ENCODE results near the gene TAAR1. TPM values are rescaled to one million over a fixed set of nuclear protein-coding genes. Genes with fewer than 3 reads are reported as not detected.
"Not testable (repeated sequence)": the region's sequence is repeated elsewhere in the genome, so short reads cannot be mapped to it uniquely, and the experiment has no call there.

TAAR1 gene
- total RNA-seq, 4 donors from 2014 or later = not detected

DNA sequence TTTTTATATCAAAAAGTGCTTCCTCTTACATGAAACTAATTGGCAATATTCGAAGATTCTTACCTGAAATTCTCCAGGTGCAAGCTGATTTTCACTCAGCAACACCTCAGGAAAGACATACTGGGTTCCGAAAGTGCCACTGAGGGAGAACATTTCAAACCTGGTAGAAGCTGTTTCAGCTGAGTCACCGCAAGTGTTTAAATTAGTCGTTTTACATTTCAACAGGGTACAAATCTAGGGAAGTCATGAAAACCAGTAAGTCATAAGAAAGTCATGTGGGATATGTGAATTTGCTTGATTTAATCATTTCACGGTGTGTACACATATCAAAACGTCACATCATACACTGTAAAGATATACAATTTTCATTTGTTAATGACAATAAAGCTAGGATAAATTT is 25.3 kb upstream of the TAAR1 start:
- H3K27ac ChIP-seq = no peak overlapping the region
- no peaks in the 10 kb centered on the region for H3K36me3 ChIP-seq
- TF ChIP-seq POLR2A (IDR thresholded peaks at IDR 0.05) = no peak
- TF ChIP-seq, protein P1, sequence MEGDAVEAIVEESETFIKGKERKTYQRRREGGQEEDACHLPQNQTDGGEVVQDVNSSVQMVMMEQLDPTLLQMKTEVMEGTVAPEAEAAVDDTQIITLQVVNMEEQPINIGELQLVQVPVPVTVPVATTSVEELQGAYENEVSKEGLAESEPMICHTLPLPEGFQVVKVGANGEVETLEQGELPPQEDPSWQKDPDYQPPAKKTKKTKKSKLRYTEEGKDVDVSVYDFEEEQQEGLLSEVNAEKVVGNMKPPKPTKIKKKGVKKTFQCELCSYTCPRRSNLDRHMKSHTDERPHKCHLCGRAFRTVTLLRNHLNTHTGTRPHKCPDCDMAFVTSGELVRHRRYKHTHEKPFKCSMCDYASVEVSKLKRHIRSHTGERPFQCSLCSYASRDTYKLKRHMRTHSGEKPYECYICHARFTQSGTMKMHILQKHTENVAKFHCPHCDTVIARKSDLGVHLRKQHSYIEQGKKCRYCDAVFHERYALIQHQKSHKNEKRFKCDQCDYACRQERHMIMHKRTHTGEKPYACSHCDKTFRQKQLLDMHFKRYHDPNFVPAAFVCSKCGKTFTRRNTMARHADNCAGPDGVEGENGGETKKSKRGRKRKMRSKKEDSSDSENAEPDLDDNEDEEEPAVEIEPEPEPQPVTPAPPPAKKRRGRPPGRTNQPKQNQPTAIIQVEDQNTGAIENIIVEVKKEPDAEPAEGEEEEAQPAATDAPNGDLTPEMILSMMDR (IDR thresholded peaks at IDR 0.05) = no peak

DNA sequence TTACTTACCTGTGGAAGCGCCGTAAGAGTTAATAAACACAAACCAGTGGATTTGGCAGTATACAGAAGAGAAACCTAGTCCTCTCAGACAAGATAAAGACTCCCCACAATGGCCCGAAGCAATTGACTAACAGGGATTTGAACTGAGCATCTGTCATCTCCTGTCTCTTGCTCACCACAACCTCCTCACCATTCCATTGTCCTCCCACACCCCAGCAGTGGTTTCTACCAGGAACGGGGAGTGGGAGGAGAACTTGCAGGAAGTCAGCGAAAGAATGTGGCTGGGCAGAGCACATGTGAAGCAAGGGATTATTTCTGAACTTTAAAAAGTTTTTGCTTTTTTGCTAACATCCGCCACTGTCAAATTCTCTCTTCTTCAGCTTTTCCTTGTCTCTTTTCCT is 24.6 kb upstream of the TAAR1 start:
- no peak overlapping the region for H3K27ac ChIP-seq
- no peaks in the 10 kb centered on the region for H3K36me3 ChIP-seq
- H3K4me3 ChIP-seq = no peak overlapping the region
- H3K4me1 ChIP-seq = no peaks in the 10 kb centered on the region
- no peak for DNase-seq
- TF ChIP-seq, protein P1 (IDR thresholded peaks at IDR 0.05) = no peak
- no peak for TF ChIP-seq POLR2A (IDR thresholded peaks at IDR 0.05)
- H3K9me3 ChIP-seq = no peaks in the 10 kb centered on the region
- no peaks in the 10 kb centered on the region for H3K27me3 ChIP-seq

More for the DNA sequence above, 25.3 kb upstream of the TAAR1 start:
- Histone ChIP-seq H3K4me3 (no peak overlapping the region), H3K4me1 (no peaks in the 10 kb centered on the region), H3K27me3 (no peaks in the 10 kb centered on the region), H3K9me3 (no peaks in the 10 kb centered on the region)
- DNase-seq = no peak

DNA sequence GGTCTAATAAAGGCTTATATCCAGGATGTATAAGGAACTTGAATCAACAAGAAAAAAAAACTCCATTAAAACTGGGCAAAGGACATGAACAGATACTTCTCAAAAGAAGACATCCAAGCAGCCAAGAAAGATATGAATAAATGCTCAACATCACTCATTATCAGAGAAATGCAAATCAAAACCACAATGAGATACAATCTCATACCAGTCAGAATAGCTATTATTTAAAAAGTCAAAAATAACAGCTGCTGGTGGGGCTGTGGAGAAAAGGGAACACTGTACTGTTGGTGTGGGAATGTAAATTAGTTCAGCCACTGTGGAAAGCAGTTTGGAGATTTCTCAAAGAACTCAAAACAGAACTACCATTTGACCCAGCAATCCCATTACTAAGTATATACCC is 20.1 kb upstream of the TAAR1 start:
- H3K9me3 ChIP-seq, H3K36me3 ChIP-seq, H3K27me3 ChIP-seq, DNase-seq, H3K4me3 ChIP-seq, H3K27ac ChIP-seq: not testable (repeated sequence)
- peaks cover 0 to 11% (median 0%) of the 10 kb centered on the region in 4 donors for H3K4me1 ChIP-seq

DNA sequence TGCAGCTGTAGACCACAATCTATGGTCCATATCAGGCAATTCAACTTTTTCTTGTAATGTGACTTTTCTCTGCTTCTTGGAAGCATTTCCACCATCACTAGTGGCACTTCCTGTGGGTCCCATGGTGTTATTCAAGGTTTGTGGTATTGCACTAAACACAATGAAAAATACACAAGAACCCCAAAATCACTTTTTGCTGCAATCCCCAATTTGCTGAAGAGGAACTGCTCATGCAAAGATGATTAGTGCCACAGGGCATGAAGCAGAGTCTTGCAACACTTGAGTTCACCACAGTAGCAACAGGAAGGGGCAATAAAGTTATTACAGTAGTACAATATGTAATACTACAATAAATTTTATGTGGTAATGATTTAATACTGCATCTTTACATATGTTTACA is 16.8 kb upstream of the TAAR1 start:
- H3K36me3 ChIP-seq = no peaks in the 10 kb centered on the region
- H3K27ac ChIP-seq = no peak overlapping the region
- TF ChIP-seq, protein P1 (IDR thresholded peaks at IDR 0.05) = no peak
- TF ChIP-seq POLR2A (IDR thresholded peaks at IDR 0.05) = no peak
- H3K27me3 ChIP-seq = no peaks in the 10 kb centered on the region
- H3K4me1 ChIP-seq = peaks cover 0 to 27% (median 2%) of the 10 kb centered on the region in 4 donors
- no peak for DNase-seq
- H3K4me3 ChIP-seq = no peak overlapping the region
- H3K9me3 ChIP-seq = no peaks in the 10 kb centered on the region

DNA sequence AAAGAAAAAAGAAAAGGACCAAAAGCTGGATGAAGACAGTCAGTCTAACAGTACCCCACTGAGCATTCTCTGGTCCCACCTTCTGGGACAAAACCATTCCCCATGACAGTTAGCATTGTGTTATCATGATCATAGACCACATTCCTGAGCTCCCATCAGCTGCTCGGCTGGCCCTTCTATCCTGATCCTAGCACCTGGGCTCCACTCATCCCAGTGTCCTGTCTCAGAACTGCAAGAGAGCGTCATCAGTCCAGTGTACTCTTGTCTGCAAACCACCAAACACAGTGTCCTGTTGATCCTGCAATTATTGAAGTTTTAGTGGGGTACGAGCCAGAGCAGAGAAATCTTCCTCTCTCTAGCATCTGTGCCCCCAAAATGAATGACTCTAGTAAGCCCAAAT is 16.0 kb upstream of the TAAR1 start:
- Histone ChIP-seq H3K4me1 (peaks cover 0 to 33% (median 2%) of the 10 kb centered on the region in 4 donors), H3K9me3 (no peaks in the 10 kb centered on the region), H3K27me3 (no peaks in the 10 kb centered on the region), H3K36me3 (no peaks in the 10 kb centered on the region), H3K27ac (no peak overlapping the region), H3K4me3 (no peak overlapping the region)
- no peak for TF ChIP-seq POLR2A (IDR thresholded peaks at IDR 0.05)
- TF ChIP-seq, protein P1 (IDR thresholded peaks at IDR 0.05) = no peak
- DNase-seq = no peak

DNA sequence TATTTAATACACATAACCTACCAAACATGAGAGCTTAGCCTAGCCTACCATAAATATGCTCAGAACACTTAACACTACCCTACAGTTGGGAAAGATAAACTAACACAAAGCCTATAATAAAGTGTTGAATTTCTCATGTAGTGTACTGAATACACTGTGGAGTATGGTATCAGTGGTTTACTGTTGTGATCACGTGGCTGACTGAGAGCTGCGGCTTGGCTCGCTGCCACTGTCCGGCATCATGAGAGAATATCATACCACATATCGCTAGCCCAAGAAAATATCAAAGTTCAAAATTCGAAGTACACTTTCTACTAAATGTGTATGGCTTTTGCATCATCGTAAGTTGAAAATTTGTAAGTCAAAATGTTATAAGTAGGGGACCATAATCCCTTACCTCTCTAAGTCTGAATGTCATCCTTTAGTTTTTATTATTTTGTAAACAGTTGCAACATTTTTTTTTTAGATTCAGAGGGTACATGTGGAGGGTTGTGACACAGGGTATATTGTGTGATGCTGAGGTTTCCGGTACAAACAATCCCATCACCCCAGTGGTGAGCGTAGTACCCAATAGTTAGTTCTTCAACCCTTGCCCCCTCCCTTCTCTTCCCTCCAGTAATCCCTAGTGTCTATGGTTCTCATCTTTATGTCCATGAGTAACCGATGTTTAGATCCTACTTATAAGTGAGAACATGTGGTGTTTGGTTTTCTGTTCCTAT is 14.6 kb upstream of the TAAR1 start:
- H3K9me3 ChIP-seq = no peaks in the 10 kb centered on the region
- H3K36me3 ChIP-seq = no peaks in the 10 kb centered on the region
- DNase-seq = peak in 2 of 3 donors; percentile 83 to 85
- no peak for TF ChIP-seq POLR2A (IDR thresholded peaks at IDR 0.05)
- TF ChIP-seq, protein P1 (IDR thresholded peaks at IDR 0.05) = no peak
- peaks cover 0 to 37% (median 2%) of the 10 kb centered on the region in 4 donors for H3K4me1 ChIP-seq
- H3K4me3 ChIP-seq = no peak overlapping the region
- H3K27ac ChIP-seq = no peak overlapping the region
- no peaks in the 10 kb centered on the region for H3K27me3 ChIP-seq

All from Peyer's patch (tissue), 4 donors.